HEK293 (cell line): ENCODE data around the gene PAK5.

Experiments used
- CTCF ChIA-PET: fragments of 350-600 bp; formaldehyde crosslinking; extraction: SDS; loops from one replicate; lab custom pipeline; 2021; ENCODE audit warnings: antibody characterized with exemption; lab: Yijun Ruan, JAX
- POLR2A ChIA-PET: fragments of 300-600 bp; formaldehyde crosslinking; extraction: SDS; loops from one replicate; lab custom pipeline; 2020; ENCODE audit warnings: antibody characterized with exemption, inconsistent platforms; lab: Yijun Ruan, JAX
- H3K27ac ChIP-seq: fragments of 200-500 bp; sonication (Bioruptor generic); 2 replicates; pipeline ENCODE4 v1.5.1; 2014; ENCODE audit warnings: low read depth, low read length, control low read depth, inconsistent platforms; ENCODE audit errors: extremely low read depth
- H3K36me3 ChIP-seq, 2 experiments: fragments of 200-500 bp in 1 of 2; sonication (Bioruptor generic) in 1 of 2; 1 replicate in 1 of 2; 2 replicates in 1 of 2; pipeline ENCODE4 v1.5.1; 2014 to 2017; ENCODE audit warnings: inconsistent platforms in 2 of 2, low read length in 2 of 2; ENCODE audit not compliant: control insufficient read depth in 2 of 2, insufficient read depth in 1 of 2
- H3K4me1 ChIP-seq: fragments of 200-500 bp; sonication (Bioruptor generic); 2 replicates; pipeline ENCODE4 v1.5.1; 2014; ENCODE audit warnings: mild to moderate bottlenecking, low read length, inconsistent platforms; ENCODE audit not compliant: control insufficient read depth, insufficient read depth
- H3K4me3 ChIP-seq: 2 replicates; pipeline ENCODE4 v1.5.1; 2011; ENCODE audit warnings: low read depth, mild to moderate bottlenecking, control low read depth, low read length, moderate library complexity
- H3K9me3 ChIP-seq: fragments of 200-500 bp; sonication (Bioruptor generic); 2 replicates; pipeline ENCODE4 v1.5.1; 2014; ENCODE audit warnings: low read depth, low read length, inconsistent platforms; ENCODE audit not compliant: control insufficient read depth, insufficient read depth
- GLI4 ChIP-seq: fragments of 450-650 bp; formaldehyde crosslinking; IDR thresholded peaks from 2 replicates; pipeline ENCODE4 v1.5.1; 2016; ENCODE audit warnings: missing biosample characterization, missing genetic modification characterization
- KLF1 ChIP-seq: fragments of 450-650 bp; formaldehyde crosslinking; IDR thresholded peaks from 2 replicates; pipeline ENCODE4 v1.5.1; 2016; ENCODE audit warnings: missing biosample characterization, missing genetic modification characterization
- MEIS1 ChIP-seq: sonication (generic); formaldehyde crosslinking; IDR thresholded peaks from 2 replicates; pipeline ENCODE4 v1.8.1; 2022; ENCODE audit warnings: missing genetic modification reagents, mild to moderate bottlenecking, borderline replicate concordance
- MZF1 ChIP-seq: fragments of 450-650 bp; formaldehyde crosslinking; IDR thresholded peaks from 2 replicates; pipeline ENCODE4 v1.5.1; 2017; ENCODE audit warnings: missing biosample characterization, missing genetic modification characterization, borderline replicate concordance
- PRDM4 ChIP-seq: fragments of 450-650 bp; formaldehyde crosslinking; IDR thresholded peaks from 2 replicates; pipeline ENCODE4 v1.5.1; 2017; ENCODE audit warnings: missing biosample characterization, missing genetic modification characterization
- SALL2 ChIP-seq: fragments of 450-650 bp; formaldehyde crosslinking; IDR thresholded peaks from 2 replicates; pipeline ENCODE4 v1.5.0; 2017; ENCODE audit warnings: missing biosample characterization, mild to moderate bottlenecking, missing genetic modification characterization, borderline replicate concordance
- TCF7L2 ChIP-seq: IDR thresholded peaks from 2 replicates; pipeline ENCODE4 v1.6.1; 2011; ENCODE audit warnings: low read depth, mild to moderate bottlenecking, inconsistent platforms, low read length, moderate library complexity, borderline replicate concordance
- TSHZ1 ChIP-seq: fragments of 450-650 bp; formaldehyde crosslinking; IDR thresholded peaks from 2 replicates; pipeline ENCODE4 v1.5.1; 2016; ENCODE audit warnings: missing biosample characterization, missing genetic modification characterization, borderline replicate concordance
- YY2 ChIP-seq: fragments of 450-650 bp; formaldehyde crosslinking; IDR thresholded peaks from 2 replicates; pipeline ENCODE4 v1.5.1; 2016; ENCODE audit warnings: missing biosample characterization, missing genetic modification characterization
- ZBTB21 ChIP-seq: fragments of 450-650 bp; formaldehyde crosslinking; IDR thresholded peaks from 2 replicates; pipeline ENCODE4 v1.5.1; 2017; ENCODE audit warnings: missing biosample characterization, missing genetic modification characterization
- ZNF148 ChIP-seq: fragments of 450-650 bp; formaldehyde crosslinking; IDR thresholded peaks from 2 replicates; pipeline ENCODE4 v1.5.0; 2017; ENCODE audit warnings: missing biosample characterization, missing genetic modification characterization, borderline replicate concordance
- ZNF19 ChIP-seq: fragments of 450-650 bp; formaldehyde crosslinking; IDR thresholded peaks from 2 replicates; pipeline ENCODE4; 2016; ENCODE audit warnings: missing biosample characterization, missing genetic modification characterization, low read depth
- ZNF571 ChIP-seq: fragments of 450-650 bp; formaldehyde crosslinking; IDR thresholded peaks from 2 replicates; pipeline ENCODE4 v1.5.0; 2017; ENCODE audit warnings: missing biosample characterization, missing genetic modification characterization
- ZNF585B ChIP-seq: fragments of 450-650 bp; formaldehyde crosslinking; IDR thresholded peaks from 2 replicates; pipeline ENCODE4 v1.5.1; 2016; ENCODE audit warnings: missing biosample characterization, missing genetic modification characterization
- ZNF623 ChIP-seq: fragments of 450-650 bp; formaldehyde crosslinking; IDR thresholded peaks from 2 replicates; pipeline ENCODE4 v1.5.1; 2016; ENCODE audit warnings: missing biosample characterization, missing genetic modification characterization
- ZNF624 ChIP-seq: fragments of 450-650 bp; formaldehyde crosslinking; IDR thresholded peaks from 2 replicates; pipeline ENCODE4 v1.5.1; 2017; ENCODE audit warnings: missing biosample characterization, missing genetic modification characterization
- ZNF639 ChIP-seq: fragments of 450-650 bp; formaldehyde crosslinking; IDR thresholded peaks from 2 replicates; pipeline ENCODE4 v1.5.1; 2016; ENCODE audit warnings: missing biosample characterization, missing genetic modification characterization
- ZNF654 ChIP-seq: fragments of 450-650 bp; formaldehyde crosslinking; IDR thresholded peaks from 2 replicates; pipeline ENCODE4 v1.5.1; 2016; ENCODE audit warnings: low read depth, missing biosample characterization, missing genetic modification characterization
- ZSCAN18 ChIP-seq: fragments of 450-650 bp; formaldehyde crosslinking; IDR thresholded peaks from 2 replicates; pipeline ENCODE4 v1.5.1; 2016; ENCODE audit warnings: missing biosample characterization, missing genetic modification characterization
- TF ChIP-seq, protein P1 (sequence below): fragments of 450-650 bp; formaldehyde crosslinking; IDR thresholded peaks from 2 replicates; pipeline ENCODE4 v1.5.1; 2016; ENCODE audit warnings: missing biosample characterization, missing genetic modification characterization
- TF ChIP-seq, protein P2 (sequence below): fragments of 450-650 bp; formaldehyde crosslinking; IDR thresholded peaks from 2 replicates; pipeline ENCODE4; 2016; ENCODE audit warnings: missing biosample characterization, missing genetic modification characterization

PAK5 gene

DNA sequence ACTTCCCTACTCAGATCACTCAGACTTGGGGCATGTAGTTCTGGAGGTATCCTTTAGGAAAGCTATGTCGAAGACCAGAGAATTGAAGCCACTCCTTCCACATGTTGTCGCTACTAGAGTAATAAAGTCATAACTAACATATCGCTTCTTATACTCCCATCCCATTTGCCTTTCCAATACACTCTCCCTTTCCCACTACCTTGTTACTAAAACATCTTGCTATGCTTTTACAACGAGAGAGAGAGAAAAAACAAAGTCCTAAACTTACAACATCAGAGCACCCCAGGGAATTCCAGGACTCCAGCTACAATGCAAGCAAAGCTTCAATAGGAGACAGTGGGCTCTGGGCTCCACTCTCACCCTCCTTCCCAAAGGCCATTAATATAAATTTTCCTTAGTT, 329.6 kb downstream of the PAK5 start:
- H3K4me3 ChIP-seq = no peak overlapping the region
- H3K36me3 ChIP-seq = no peaks in the 10 kb centered on the region
- H3K9me3 ChIP-seq = no peaks in the 10 kb centered on the region
- H3K27ac ChIP-seq = no peak overlapping the region
- POLR2A ChIA-PET = no interaction called here
- CTCF ChIA-PET = no interaction called here
- TF ChIP-seq ZBTB21 (tag by site-specific recombination) (no peak), TCF7L2 (no peak), KLF1 (tag by site-specific recombination) (no peak), YY2 (tag by site-specific recombination) (no peak), ZSCAN18 (tag by site-specific recombination) (no peak), TSHZ1 (tag by site-specific recombination) (no peak), ZNF585B (tag by site-specific recombination) (no peak), ZNF623 (tag by site-specific recombination) (no peak), ZNF654 (tag by site-specific recombination) (no peak), MEIS1 (CRISPR knock-in tag) (no peak)
- TF ChIP-seq, protein P1, sequence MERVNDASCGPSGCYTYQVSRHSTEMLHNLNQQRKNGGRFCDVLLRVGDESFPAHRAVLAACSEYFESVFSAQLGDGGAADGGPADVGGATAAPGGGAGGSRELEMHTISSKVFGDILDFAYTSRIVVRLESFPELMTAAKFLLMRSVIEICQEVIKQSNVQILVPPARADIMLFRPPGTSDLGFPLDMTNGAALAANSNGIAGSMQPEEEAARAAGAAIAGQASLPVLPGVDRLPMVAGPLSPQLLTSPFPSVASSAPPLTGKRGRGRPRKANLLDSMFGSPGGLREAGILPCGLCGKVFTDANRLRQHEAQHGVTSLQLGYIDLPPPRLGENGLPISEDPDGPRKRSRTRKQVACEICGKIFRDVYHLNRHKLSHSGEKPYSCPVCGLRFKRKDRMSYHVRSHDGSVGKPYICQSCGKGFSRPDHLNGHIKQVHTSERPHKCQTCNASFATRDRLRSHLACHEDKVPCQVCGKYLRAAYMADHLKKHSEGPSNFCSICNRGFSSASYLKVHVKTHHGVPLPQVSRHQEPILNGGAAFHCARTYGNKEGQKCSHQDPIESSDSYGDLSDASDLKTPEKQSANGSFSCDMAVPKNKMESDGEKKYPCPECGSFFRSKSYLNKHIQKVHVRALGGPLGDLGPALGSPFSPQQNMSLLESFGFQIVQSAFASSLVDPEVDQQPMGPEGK (tag by site-specific recombination) = no peak
- H3K4me1 ChIP-seq = no peaks in the 10 kb centered on the region

GRCh38 chr20:9508696-9509178, 330.1 kb downstream of the PAK5 start:
- Histone ChIP-seq H3K9me3 (no peaks in the 10 kb centered on the region), H3K27ac (no peak overlapping the region), H3K4me3 (no peak overlapping the region)
- no peak for TF ChIP-seq ZNF624 (tag by site-specific recombination)
- TF ChIP-seq ZNF148 (tag by site-specific recombination) = no peak
- no peak for TF ChIP-seq ZNF571 (tag by site-specific recombination)
- no peak for TF ChIP-seq PRDM4 (tag by site-specific recombination)
- TF ChIP-seq SALL2 (tag by site-specific recombination) = no peak
- TF ChIP-seq ZNF639 (tag by site-specific recombination) = no peak
- TF ChIP-seq, protein P2, sequence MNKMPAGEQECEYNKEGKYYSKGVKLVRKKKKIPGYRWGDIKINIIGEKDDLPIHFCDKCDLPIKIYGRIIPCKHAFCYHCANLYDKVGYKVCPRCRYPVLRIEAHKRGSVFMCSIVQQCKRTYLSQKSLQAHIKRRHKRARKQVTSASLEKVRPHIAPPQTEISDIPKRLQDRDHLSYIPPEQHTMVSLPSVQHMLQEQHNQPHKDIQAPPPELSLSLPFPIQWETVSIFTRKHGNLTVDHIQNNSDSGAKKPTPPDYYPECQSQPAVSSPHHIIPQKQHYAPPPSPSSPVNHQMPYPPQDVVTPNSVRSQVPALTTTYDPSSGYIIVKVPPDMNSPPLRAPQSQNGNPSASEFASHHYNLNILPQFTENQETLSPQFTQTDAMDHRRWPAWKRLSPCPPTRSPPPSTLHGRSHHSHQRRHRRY = no peak
- TF ChIP-seq ZNF19 (tag by site-specific recombination) = no peak
- no peak for TF ChIP-seq MZF1 (tag by site-specific recombination)
- TF ChIP-seq GLI4 (tag by site-specific recombination) = no peak

More at GRCh38 chr20:9508696-9509178, 330.1 kb downstream of the PAK5 start:
- CTCF ChIA-PET = no interaction called here
- H3K36me3 ChIP-seq = no peaks in the 10 kb centered on the region
- H3K4me1 ChIP-seq = no peaks in the 10 kb centered on the region
- POLR2A ChIA-PET = no interaction called here
